Neural cell (in vitro differentiated cells): Measurements from ENCODE around the gene SIX1. TPM values are rescaled to one million over a fixed set of nuclear protein-coding genes. Genes with fewer than 3 reads are reported as not detected.
A peak's percentile ranks its signal among the peaks of the same experiment; 100 is the strongest.

Experiments used
- H2AFZ ChIP-seq: fragments of 200-600, 300-800 bp; sonication (generic), shearing (Covaris generic); 2 replicates; pipeline ENCODE4 v1.6.0; 2014; ENCODE audit warnings: low read depth, mild to moderate bottlenecking, antibody characterized with exemption, low read length, moderate library complexity
- H3F3A ChIP-seq: fragments of 200-600 bp; shearing (Covaris generic); 2 replicates; pipeline ENCODE4 v1.6.1; 2016; ENCODE audit warnings: mild to moderate bottlenecking, moderate library complexity, mixed read lengths, antibody characterized with exemption, low read length; ENCODE audit not compliant: insufficient read depth, poor library complexity, severe bottlenecking
- H3K27ac ChIP-seq: fragments of 200-600, 300-800 bp; sonication (generic), shearing (Covaris generic); 2 replicates; pipeline ENCODE4 v1.5.1; 2014; ENCODE audit warnings: mild to moderate bottlenecking, low read length, moderate library complexity
- H3K27me3 ChIP-seq: fragments of 300-800, 200-600 bp; sonication (generic), shearing (Covaris generic); 2 replicates; pipeline ENCODE4 v1.6.0; 2014; ENCODE audit warnings: mild to moderate bottlenecking, low read depth, low read length, moderate library complexity; ENCODE audit not compliant: insufficient read depth
- H3K36me3 ChIP-seq: fragments of 300-800, 200-600 bp; sonication (generic), shearing (Covaris generic); 2 replicates; pipeline ENCODE4 v1.5.1; 2014; ENCODE audit warnings: mild to moderate bottlenecking, antibody characterized with exemption, low read length, moderate library complexity; ENCODE audit not compliant: insufficient read depth
- H3K4me2 ChIP-seq: fragments of 300-800, 200-600 bp; sonication (generic), shearing (Covaris generic); 2 replicates; pipeline ENCODE4 v1.6.0; 2014; ENCODE audit warnings: mild to moderate bottlenecking, low read length
- H3K4me3 ChIP-seq: fragments of 300-800, 200-600 bp; sonication (generic), shearing (Covaris generic); 2 replicates; pipeline ENCODE4 v1.5.1; 2014; ENCODE audit warnings: mild to moderate bottlenecking, low read length, moderate library complexity
- H3K79me2 ChIP-seq: fragments of 200-600 bp; shearing (Covaris generic); replicated peaks from 2 replicates; pipeline ENCODE4 v1.6.0; 2014; ENCODE audit warnings: mild to moderate bottlenecking, low read length, moderate library complexity; ENCODE audit not compliant: insufficient read depth
- H3K9ac ChIP-seq: fragments of 300-800, 200-600 bp; sonication (generic), shearing (Covaris generic); 2 replicates; pipeline ENCODE4 v1.6.1; 2016; ENCODE audit warnings: mild to moderate bottlenecking, low read length, mixed read lengths
- H3K9me2 ChIP-seq: fragments of 200-600 bp; shearing (Covaris generic); 2 replicates; pipeline ENCODE4 v1.6.1; 2016; ENCODE audit warnings: mild to moderate bottlenecking, low read length, mixed read lengths; ENCODE audit not compliant: insufficient read depth
- H3K9me3 ChIP-seq: fragments of 200-600, 300-800 bp; sonication (generic), shearing (Covaris generic); 2 replicates; pipeline ENCODE4 v1.6.1; 2016; ENCODE audit warnings: mild to moderate bottlenecking, mixed run types, low read length, moderate library complexity, mixed read lengths
- H4K20me1 ChIP-seq: fragments of 200-600 bp; shearing (Covaris generic); 2 replicates; pipeline ENCODE4 v1.6.1; 2016; ENCODE audit warnings: mild to moderate bottlenecking, mixed run types; ENCODE audit not compliant: insufficient read depth
- EP300 ChIP-seq: fragments of 450-650 bp; conservative IDR thresholded peaks from 2 replicates; pipeline ENCODE4 v1.6.1; 2014; ENCODE audit warnings: antibody characterized with exemption, mild to moderate bottlenecking, moderate library complexity; ENCODE audit not compliant: poor library complexity, severe bottlenecking
- EZH2 ChIP-seq: fragments of 200-600, 300-800 bp; shearing (Covaris generic), sonication (generic); IDR thresholded peaks from 2 replicates; pipeline ENCODE4 v1.6.1; 2014; ENCODE audit warnings: antibody characterized with exemption, low read length, borderline replicate concordance, mild to moderate bottlenecking; ENCODE audit not compliant: insufficient read depth, poor library complexity, severe bottlenecking
- MXI1 ChIP-seq: fragments of 450-650 bp; conservative IDR thresholded peaks from 2 replicates; pipeline ENCODE4 v1.6.1; 2014; ENCODE audit warnings: antibody characterized with exemption, mild to moderate bottlenecking; ENCODE audit not compliant: poor library complexity, severe bottlenecking
- POLR2AphosphoS5 ChIP-seq: IDR thresholded peaks from 2 replicates; pipeline ENCODE4 v1.6.1; 2012
- RAD21 ChIP-seq: fragments of 450-650 bp; conservative IDR thresholded peaks from 2 replicates; pipeline ENCODE4 v1.6.1; 2014; ENCODE audit warnings: antibody characterized with exemption, mild to moderate bottlenecking, moderate library complexity
- REST ChIP-seq: IDR thresholded peaks from 2 replicates; pipeline ENCODE4 v1.6.1; 2012; ENCODE audit warnings: borderline replicate concordance
- SMC3 ChIP-seq: fragments of 450-650 bp; conservative IDR thresholded peaks from 2 replicates; pipeline ENCODE4 v1.6.1; 2014; ENCODE audit warnings: antibody characterized with exemption, mild to moderate bottlenecking, moderate library complexity; ENCODE audit not compliant: poor library complexity
- TAF1 ChIP-seq: IDR thresholded peaks from 2 replicates; pipeline ENCODE4 v1.6.1; 2012; ENCODE audit warnings: low read depth
- polyA plus RNA-seq: library from polyadenylated mRNA; depleted of rRNA; stranded (reverse); fragments of >200 nt; gene quantifications from 2 replicates; pipeline ENCODE4 v1.2.3, GENCODE V29; 2014
- TF ChIP-seq, protein P1 (sequence below): fragments of 450-650 bp; IDR thresholded peaks from 2 replicates; pipeline ENCODE4 v1.5.1; 2014; ENCODE audit warnings: antibody characterized with exemption, mild to moderate bottlenecking, moderate library complexity; ENCODE audit not compliant: poor library complexity, severe bottlenecking

Gene SIX1
- polyA plus RNA-seq, 1 donor from 2014 or later, result not detected

GRCh38 chr14:60655119-60655897 is 6.0 kb upstream of the SIX1 start:
- TF ChIP-seq RAD21 (no peak), EP300 (no peak), EZH2 (peak; percentile 46), MXI1 (no peak)
- TF ChIP-seq, protein P1, sequence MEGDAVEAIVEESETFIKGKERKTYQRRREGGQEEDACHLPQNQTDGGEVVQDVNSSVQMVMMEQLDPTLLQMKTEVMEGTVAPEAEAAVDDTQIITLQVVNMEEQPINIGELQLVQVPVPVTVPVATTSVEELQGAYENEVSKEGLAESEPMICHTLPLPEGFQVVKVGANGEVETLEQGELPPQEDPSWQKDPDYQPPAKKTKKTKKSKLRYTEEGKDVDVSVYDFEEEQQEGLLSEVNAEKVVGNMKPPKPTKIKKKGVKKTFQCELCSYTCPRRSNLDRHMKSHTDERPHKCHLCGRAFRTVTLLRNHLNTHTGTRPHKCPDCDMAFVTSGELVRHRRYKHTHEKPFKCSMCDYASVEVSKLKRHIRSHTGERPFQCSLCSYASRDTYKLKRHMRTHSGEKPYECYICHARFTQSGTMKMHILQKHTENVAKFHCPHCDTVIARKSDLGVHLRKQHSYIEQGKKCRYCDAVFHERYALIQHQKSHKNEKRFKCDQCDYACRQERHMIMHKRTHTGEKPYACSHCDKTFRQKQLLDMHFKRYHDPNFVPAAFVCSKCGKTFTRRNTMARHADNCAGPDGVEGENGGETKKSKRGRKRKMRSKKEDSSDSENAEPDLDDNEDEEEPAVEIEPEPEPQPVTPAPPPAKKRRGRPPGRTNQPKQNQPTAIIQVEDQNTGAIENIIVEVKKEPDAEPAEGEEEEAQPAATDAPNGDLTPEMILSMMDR, result no peak
- Histone ChIP-seq H3F3A (no peaks in the 10 kb centered on the region), H3K27ac (no peak overlapping the region), H3K27me3 (peaks cover 96% of the 10 kb centered on the region), H3K4me3 (no peak overlapping the region), H3K4me2 (no peak overlapping the region), H3K36me3 (no peaks in the 10 kb centered on the region), H3K9ac (no peak overlapping the region), H3K79me2 (no peaks in the 10 kb centered on the region), H3K9me2 (no peaks in the 10 kb centered on the region), H3K9me3 (no peaks in the 10 kb centered on the region), H2AFZ (no peak overlapping the region), H4K20me1 (no peaks in the 10 kb centered on the region)

DNA sequence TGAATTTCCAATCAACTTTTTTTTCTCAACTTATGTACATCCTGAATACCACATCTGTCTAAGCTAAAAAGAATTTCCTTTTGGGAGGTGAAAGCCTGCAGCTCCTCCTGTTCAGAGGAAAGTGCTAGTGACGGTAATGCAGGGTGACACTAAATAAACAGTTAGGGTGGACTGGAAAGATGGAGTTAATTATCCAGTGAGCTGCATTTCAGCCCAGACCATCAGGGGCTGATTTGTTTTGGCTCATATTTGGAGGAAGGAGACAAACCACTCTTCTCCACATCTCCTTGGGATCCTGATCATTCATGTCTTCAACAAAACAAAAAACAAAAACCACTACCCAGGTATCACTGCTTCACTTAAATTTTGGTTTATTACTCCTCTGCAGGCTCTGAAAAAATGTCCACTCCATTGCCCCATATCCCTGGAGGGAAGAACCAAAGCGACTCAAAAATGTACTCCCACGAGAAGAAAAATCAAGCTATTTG is 5.1 kb upstream of the SIX1 start:
- H2AFZ ChIP-seq, result no peak overlapping the region
- H3F3A ChIP-seq, result no peaks in the 10 kb centered on the region
- H3K9ac ChIP-seq, result no peak overlapping the region
- no peaks in the 10 kb centered on the region for H3K9me2 ChIP-seq
- TF ChIP-seq EP300 (no peak), RAD21 (no peak), POLR2AphosphoS5 (no peak), EZH2 (no peak), REST (no peak), MXI1 (no peak), TAF1 (no peak), SMC3 (no peak)
- TF ChIP-seq, protein P1, result no peak
- H3K36me3 ChIP-seq, result no peaks in the 10 kb centered on the region
- no peak overlapping the region for H3K4me2 ChIP-seq
- H3K4me3 ChIP-seq, result no peak overlapping the region
- peaks cover 100% of the 10 kb centered on the region for H3K27me3 ChIP-seq
- no peak overlapping the region for H3K27ac ChIP-seq
- no peaks in the 10 kb centered on the region for H3K79me2 ChIP-seq
- no peaks in the 10 kb centered on the region for H4K20me1 ChIP-seq
- no peaks in the 10 kb centered on the region for H3K9me3 ChIP-seq
